Measurements from ENCODE around the gene KLF4. TPM values are rescaled to one million over a fixed set of nuclear protein-coding genes. Genes with fewer than 3 reads are reported as not detected.

Gene KLF4
- total RNA-seq, 2 donors from 2014 or later, result 45.2 to 66.9 TPM

GRCh38 chr9:107465467-107466451 is 23.8 kb downstream of the KLF4 start:
- ATAC-seq (peak; percentile 98 to 100), DNase-seq (peak; percentile 86)
- intact Hi-C loops (cut with DNase I), result loop anchor here in 1 of 2 donors (5.0 kb wide), 2 partner anchors 807 to 1102 kb away; no protein-coding TSS in a partner anchor

DNA sequence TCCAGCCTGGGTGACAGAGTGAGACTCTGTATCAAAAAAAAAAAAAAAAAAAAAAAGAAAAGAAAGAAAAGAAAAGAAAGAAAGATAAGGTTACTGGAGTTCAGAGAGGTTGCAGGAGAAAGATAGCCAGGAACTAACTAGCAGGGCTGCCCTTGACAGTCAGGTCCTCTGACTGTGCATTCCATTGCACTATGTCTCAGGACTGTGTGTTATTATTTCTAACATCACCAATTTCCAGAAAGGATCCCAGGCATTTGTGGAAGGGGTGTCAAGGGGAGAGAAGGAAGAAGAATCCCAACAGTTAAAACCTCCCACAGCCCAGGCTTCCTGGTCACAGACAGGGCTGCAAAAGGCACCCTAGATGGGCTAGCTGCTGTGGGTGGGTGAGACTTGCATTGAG is 25.1 kb downstream of the KLF4 start:
- DNase-seq, result no peak
- no peak for ATAC-seq
- intact Hi-C loops (cut with DNase I), result loop anchor here in 1 of 2 donors (5.0 kb wide), 1 partner anchor 1288 kb away; no protein-coding TSS in a partner anchor

DNA sequence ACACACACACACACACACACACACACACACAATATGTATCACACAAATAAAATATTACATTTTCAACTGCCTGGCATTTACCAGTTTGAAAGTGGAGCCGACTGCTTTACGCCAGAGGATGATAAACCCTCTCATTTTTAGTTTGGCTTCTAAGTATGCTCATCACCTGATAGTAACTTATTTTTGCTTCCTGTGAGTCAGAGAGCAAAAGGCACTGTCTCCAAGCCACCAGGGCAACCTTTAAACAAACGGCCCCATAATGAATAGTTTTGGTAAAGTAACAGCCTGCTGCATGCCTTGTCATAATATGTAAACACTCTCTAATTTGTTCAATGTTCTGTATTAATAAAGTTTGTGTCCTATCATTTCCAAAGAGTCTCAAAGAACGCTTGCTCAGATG is 26.9 kb downstream of the KLF4 start:
- no peak for ATAC-seq
- intact Hi-C loops (cut with DNase I), result loop anchor here in 1 of 2 donors (5.0 kb wide), 1 partner anchor 1290 kb away; no protein-coding TSS in a partner anchor
- no peak for DNase-seq

- intact Hi-C loops (cut with DNase I), result loop anchor here in 1 of 2 donors (5.0 kb wide), 1 partner anchor 1292 kb away; no protein-coding TSS in a partner anchor
- DNase-seq (no peak), ATAC-seq (no peak)
These were observed 29.2 kb downstream of the KLF4 start for GRCh38 chr9:107460153-107461023.

GRCh38 chr9:107455425-107456135 is 34.0 kb downstream of the KLF4 start:
- intact Hi-C loops (cut with DNase I), result no loop called here

GRCh38 chr9:107453479-107453878 is 36.1 kb downstream of the KLF4 start:
- ATAC-seq (no peak), DNase-seq (no peak)
- intact Hi-C loops (cut with DNase I), result no loop called here

More at GRCh38 chr9:107455425-107456135, 34.0 kb downstream of the KLF4 start:
- DNase-seq, result no peak
- no peak for ATAC-seq

DNA sequence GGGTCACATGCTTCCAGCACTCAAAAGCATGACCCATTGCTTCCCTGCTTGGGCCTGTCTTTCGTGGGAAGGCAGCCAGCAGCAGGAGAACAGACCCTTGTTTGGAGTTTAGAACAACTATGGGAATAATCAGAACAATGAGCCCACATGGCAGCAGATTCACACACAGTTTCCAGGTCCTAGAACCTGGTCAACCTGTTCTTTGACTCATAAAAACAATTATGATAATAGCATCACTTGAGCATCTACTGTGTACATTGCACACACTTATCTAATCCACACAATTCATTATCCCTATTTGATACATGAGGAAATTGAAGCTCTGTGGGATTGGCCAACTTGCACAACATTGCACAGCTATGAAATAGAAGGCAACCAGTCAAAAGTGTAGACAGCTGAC is 41.7 kb downstream of the KLF4 start:
- intact Hi-C loops (cut with DNase I), result no loop called here
- DNase-seq, result no peak
- ATAC-seq, result no peak

- DNase-seq (no peak), ATAC-seq (no peak)
These were observed 42.5 kb downstream of the KLF4 start for GRCh38 chr9:107447081-107447480.

DNA sequence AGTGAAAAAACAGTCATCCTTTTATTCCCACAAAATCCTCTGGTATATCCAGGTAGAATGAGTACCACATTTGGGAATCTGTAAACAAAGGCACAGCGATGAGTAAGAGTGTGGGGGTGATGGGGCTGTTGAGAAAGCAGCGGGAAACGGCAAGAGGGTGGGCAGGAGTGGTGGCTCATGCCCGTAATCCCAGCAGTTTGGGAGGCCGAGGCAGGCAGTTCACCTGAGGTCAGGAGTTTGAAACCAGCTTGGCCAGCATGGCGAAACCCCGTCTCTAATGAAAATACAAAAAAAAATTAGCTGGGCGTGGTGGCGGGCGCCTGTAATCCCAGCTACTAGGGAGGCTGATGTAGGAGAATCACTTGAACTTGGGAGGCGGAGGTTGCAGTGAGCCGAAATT is 43.1 kb downstream of the KLF4 start:
- DNase-seq (no peak), ATAC-seq (no peak)
- intact Hi-C loops (cut with DNase I), result no loop called here

More at GRCh38 chr9:107447081-107447480, 42.5 kb downstream of the KLF4 start:
- intact Hi-C loops (cut with DNase I), result no loop called here

- ATAC-seq (no peak), DNase-seq (no peak)
- intact Hi-C loops (cut with DNase I), result no loop called here
These were observed 45.8 kb downstream of the KLF4 start for GRCh38 chr9:107443786-107444185.

GRCh38 chr9:107439991-107440456 is 49.5 kb downstream of the KLF4 start:
- no peak for DNase-seq
- no peak for ATAC-seq
- intact Hi-C loops (cut with DNase I), result no loop called here

- ATAC-seq (no peak), DNase-seq (no peak)
- intact Hi-C loops (cut with DNase I), result no loop called here
These were observed 51.1 kb downstream of the KLF4 start for GRCh38 chr9:107438211-107439031.

DNA sequence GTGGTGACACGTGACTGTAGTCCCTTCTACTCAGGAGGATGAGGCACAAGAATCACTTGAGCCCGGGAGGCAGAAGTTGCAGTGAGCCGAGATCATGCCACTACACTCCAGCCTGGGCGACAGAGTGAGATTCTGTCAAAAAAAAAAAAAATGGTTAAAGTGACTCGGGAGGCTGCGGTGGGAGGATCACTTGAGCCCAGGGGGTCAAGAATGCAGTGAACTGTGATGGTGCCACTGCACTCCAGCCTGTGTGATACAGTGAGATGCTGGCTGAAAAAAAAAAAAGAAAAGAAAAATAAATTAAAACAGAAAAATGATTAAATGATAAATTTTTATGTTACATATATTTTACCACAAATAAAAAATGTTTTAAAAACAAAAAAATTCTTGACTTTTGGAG is 51.9 kb downstream of the KLF4 start:
- DNase-seq (no peak), ATAC-seq (no peak)
- intact Hi-C loops (cut with DNase I), result no loop called here

GRCh38 chr9:107435415-107435814 is 54.2 kb downstream of the KLF4 start:
- ATAC-seq (no peak), DNase-seq (no peak)
- intact Hi-C loops (cut with DNase I), result no loop called here
